Measurements from ENCODE around the gene ADPRM.
A peak's percentile ranks its signal among the peaks of the same experiment; 100 is the strongest.
"Not testable (repeated sequence)": the region's sequence is repeated elsewhere in the genome, so short reads cannot be mapped to it uniquely, and the experiment has no call there.

ADPRM gene, protein sequence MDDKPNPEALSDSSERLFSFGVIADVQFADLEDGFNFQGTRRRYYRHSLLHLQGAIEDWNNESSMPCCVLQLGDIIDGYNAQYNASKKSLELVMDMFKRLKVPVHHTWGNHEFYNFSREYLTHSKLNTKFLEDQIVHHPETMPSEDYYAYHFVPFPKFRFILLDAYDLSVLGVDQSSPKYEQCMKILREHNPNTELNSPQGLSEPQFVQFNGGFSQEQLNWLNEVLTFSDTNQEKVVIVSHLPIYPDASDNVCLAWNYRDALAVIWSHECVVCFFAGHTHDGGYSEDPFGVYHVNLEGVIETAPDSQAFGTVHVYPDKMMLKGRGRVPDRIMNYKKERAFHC

GRCh38 chr17:10697092-10698081 is at the start of gene ADPRM, which contains the start of gene SCO1:
Gene ADPRM, plus strand, starts transcription at chr17:10697594. Its CDS starts 7,333 bp downstream, at chr17:10704927.
Gene SCO1, minus strand, starts transcription at chr17:10697533. Its CDS starts 26 bp downstream, at chr17:10697507.
- peak; percentile 44 for DNase-seq

- DNase-seq: no peak
These were observed 49.0 kb upstream of the ADPRM start for GRCh38 chr17:10648381-10648780.

DNA sequence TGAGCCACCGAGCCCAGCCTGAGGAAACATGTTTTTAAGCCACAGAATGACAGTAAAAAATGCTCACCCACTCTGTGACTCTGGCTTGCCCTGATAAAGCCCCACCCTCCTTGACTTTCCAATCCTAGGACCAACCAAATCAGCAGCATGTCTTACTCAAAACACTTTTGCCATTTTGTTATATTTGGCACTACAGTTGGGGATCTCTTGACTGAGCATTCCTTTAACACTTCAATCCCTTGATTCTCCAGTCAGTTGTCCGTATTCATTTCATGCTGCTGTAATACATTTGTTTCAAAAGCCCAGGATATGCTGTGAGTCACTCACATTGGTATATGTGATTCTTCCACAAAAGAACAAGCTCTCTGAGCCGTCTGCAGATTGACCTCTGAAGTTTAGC is 48.4 kb upstream of the ADPRM start:
- DNase-seq: no peak

DNA sequence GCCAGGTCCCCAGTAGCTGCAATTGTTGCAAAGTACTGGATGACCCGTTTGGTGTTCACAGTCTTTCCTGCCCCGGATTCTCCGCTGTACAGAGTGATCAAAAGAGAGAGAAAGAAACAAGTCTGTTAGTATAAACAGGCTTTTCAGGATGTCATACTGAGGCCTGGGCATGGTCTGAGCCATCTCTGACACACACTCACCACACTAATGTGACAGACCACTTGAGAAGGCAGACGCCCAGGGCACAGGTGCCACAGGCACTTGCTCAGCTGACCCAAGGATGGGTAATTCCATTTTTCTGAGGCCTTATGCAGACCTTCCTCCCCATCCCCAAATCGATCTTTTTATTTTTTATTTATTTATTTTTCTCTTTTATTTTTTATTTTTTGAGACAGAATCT is 47.8 kb upstream of the ADPRM start:
- no peak for DNase-seq

DNA sequence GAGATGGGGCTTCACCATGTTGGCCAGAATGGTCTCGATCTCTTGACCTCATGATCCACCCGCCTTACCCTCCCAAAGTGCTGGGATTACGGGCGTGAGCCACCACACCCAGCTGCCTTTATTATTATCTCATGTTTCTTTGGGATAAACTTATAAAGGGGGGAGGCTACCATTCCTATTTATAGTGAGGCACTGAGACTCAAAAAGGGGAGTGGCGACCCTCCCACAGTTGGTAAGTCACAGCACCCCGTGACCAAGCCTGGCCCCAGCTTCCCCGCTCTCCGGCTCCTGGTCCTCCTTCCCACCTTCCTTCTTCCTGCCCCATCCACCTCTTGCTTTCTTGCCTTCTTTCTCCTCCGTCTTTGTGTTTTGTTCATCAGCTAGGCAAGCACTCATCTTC is 45.5 kb upstream of the ADPRM start:
- DNase-seq: no peak

DNA sequence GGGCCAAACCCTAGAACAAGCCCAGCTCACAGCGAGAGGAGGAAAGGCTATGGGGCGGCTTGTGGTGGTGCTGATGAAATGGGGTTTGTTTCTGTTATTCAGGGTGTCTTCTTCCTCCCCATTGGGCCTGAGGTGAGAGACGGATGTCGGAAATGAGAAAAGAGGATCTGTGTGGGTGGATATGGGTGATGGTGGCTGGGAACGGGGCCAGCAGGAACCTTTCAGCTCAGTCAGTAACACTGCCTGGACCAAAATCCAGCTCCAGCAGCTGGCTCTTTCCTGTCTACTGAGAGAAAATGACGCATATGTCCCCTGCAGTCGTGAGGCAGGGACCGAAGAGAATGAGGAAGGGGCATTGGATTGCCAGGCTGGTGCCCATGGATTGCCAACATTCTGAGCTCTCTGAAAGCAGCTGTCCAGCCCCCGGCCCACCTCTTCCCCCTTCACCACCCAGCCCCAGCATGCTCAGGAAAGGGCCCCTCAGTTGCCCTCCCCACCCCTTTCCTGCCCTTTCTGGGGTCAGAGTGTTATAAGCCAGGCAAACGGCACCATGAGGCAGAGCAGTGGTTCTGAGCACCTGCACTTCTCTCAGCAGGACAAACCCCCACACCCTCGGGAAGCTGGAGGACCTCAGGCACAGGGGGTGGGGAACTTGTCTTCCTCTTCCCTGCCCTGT is 44.3 kb upstream of the ADPRM start:
- DNase-seq: no peak

DNA sequence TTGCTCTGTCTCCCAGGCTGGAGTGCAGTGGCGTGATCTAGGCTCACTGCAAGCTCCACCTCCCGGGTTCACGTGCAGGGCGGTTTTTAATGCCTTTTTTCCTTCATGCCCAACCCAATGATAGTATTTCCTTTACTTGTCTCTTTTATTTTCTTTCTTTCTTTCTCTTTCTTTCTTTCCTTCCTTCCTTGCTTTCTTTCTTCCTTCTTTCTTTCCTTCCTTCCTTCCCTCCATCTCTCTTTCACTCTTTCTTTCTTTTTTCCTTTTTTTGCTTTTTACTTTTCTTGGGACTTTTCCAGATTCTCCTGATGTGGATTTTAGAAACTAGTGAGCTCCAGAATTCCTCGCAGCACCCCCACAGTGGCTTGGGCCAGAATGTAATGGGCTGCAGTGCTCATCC is 43.4 kb upstream of the ADPRM start:
- DNase-seq: no peak

DNA sequence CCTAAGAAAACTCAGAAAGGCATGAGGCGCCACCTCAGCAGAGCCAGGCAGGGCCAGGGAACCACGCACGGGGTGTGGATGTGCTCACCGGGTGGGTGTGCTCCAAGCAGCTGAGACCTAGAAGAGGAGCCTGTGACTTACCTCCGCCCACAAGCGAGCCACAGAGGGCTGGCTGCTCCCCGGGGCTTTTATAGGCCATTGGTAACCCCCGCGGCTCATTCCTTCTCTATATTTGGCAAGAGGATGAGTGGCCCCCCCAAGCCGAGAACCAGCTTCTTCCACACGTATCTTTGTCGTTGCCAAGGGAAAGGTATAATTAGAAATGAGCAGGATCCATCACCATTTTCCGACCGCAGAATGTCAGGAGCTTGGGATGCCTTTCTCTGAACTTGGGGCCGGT is 40.2 kb upstream of the ADPRM start, which contains the start of gene MYH3:
MYH3 (minus strand) TSS at position 162 of the 400 bp plus-strand sequence. CDS start 2,245 bp downstream, outside the sequence.
- DNase-seq: no peak

- no peak for DNase-seq
These were observed 39.5 kb upstream of the ADPRM start for GRCh38 chr17:10657879-10658278.

GRCh38 chr17:10661437-10661836 is 36.0 kb upstream of the ADPRM start:
- DNase-seq: no peak

- DNase-seq: no peak
These were observed 34.2 kb upstream of the ADPRM start for GRCh38 chr17:10663231-10663630.

GRCh38 chr17:10664571-10664970 is 32.8 kb upstream of the ADPRM start:
- no peak for DNase-seq

- no peak for DNase-seq
These were observed 30.5 kb upstream of the ADPRM start for GRCh38 chr17:10666906-10667305.

- DNase-seq: no peak
These were observed 28.6 kb upstream of the ADPRM start for GRCh38 chr17:10668775-10669174.

- DNase-seq: no peak
These were observed 24.1 kb upstream of the ADPRM start for GRCh38 chr17:10673312-10673711.

DNA sequence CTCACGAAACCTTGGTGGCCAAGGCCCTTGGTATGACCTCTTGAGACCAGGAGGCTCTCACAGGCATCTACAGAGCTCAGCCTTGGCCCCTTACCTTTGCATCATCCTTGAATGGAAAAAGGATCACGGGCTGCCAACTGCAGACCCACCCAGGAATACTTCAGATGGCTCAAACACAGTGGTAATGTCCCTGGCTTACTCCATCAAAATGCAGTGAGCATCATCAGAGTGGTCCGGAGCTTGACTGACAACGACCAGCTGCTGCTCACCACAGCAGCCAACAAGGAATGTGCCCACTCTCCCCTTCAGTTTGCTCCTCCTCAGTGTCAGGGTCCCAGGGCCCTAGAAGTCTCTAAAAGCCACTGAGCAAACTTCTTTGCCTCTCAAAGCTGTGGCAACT is 22.7 kb upstream of the ADPRM start:
- DNase-seq: no peak

DNA sequence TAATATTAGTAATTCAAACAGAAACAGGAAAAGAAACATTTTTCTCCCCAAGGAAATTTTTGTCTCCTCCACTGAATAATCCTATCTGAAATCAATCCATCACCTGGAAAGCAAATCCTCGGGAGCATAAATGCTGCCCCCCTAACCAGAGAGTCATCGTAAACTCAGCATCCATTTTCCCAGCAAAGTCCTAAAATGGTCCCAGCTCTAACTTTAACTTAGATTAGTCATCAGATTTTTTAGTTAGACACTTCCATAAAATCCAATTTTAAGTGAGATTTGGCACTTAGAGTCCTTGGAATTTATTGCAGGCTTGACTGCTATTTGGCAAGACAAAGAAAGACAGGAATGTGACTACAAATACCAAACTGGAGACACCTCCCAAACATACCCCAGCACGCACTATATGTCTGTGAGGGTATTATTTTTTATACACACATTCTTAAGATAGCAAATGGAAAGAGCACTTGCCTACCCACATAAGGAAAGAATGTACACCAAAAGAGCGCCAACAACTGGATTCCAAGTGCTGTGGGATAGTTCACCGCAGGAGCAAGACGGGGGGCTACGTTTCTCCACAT is 15.4 kb upstream of the ADPRM start:
- no peak for DNase-seq

DNA sequence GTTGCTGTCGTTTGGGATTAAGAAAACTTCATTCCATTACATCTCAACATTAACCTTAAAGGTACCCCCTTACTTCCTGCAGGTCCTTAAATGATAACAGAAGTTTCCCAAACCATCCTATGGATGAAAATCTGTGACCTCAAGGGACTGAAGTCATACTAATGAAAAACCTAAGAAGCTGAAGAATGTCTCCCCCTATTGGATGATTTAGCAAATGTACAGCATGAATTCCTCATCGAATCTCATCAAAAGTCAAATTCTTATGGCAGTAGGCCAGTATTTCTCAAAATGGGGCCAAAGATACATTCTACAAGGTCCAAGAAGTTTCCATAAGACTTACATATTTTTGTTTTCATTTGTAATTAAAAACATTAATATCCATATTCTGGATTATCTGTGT is 13.5 kb upstream of the ADPRM start:
- DNase-seq: no peak

DNA sequence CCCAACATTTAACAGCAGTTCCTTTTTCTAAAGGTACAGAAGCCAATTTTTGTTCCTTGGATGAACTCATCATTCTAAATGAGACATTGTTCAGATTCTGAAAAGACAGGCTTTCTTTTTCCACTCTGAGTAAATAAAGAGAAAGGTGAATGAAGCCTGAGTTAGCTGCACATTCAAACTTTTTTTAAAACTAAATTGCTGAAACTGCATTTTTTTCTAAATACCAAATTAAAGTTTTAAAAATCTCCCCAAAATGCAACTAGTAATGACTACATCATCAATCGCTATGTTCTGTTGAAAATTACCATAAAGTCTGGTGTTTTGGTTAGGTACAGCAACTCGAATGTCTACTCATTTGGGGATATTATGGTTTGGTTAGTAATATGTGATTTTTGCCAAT is 9.9 kb upstream of the ADPRM start:
- DNase-seq: no peak

- not testable (repeated sequence) for DNase-seq
These were observed 1.5 kb upstream of the ADPRM start for GRCh38 chr17:10695875-10696407.

DNA sequence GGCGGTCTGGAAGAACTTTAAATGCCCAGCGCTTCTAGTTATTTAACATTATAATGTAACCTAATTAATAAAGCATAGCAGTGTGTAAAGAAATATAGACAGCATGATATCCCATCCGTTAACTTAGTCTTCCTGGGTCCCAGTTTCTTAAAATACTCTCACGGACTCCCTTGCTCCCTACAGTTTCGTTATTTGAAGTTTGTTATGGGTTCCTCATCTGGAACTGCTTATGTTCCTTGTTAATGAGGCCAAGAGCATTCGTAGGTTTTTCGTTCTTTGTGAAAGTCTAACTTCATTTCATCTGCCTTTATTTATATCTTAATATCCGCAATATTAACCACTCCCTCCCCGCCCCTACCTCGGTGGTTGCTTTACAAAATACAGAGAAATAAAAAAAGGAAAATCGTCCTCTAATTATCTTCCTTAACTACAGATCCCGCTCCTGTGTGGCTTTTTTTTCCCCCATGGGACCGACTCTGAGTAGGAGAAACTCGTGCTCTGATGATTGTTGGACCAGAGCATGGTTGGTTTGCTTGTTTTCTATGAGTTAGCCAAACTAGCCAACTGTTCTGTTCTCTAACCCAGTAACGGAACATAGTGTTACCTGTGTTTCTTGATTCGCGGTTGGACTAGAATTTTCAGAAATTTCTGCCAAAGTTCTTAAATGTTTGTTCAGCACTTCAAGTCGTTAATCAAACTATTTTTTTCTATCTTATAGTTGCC is 863 bp downstream of the ADPRM start:
- DNase-seq: no peak

DNA sequence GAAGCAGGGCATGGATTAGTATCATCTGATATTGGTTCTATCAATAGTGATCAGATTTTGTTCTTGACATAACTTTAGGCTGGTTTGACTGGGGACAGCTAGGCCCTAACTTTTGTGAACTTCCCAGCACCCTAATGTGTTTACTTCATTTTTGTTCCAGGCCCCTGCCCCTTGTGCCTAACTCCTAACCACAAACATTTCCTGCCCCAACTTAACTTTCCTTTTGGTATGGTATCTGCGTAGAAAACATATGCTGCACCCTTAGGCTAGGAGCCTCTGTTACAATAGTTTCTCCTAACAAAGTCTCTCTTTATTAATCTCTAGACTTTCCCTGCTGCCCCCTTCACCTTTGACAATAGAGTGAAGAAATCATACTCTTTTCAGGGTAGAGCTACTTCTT is 2.5 kb downstream of the ADPRM start:
- DNase-seq: no peak
